Measurements from ENCODE around the gene SUN2.

DNA sequence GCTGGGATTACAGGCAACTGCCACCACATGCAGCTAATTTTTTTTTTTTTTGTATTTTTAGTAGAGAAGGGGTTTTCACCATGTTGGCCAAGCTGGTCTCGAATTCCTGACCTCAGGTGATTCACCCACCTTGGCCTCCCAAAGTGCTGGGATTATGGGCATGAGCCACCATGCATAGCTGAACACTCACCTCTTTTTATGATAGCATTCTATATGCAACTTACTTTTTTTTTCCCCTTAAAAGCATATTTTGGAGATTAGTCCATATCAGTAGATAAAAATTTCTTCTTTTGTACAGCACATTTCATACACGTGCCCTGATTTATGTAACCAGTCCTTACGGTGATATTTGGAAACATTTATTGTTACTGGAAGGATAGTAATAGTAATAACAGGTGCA, 35.4 kb downstream of the SUN2 start:
- TF ChIP-seq, protein P1, sequence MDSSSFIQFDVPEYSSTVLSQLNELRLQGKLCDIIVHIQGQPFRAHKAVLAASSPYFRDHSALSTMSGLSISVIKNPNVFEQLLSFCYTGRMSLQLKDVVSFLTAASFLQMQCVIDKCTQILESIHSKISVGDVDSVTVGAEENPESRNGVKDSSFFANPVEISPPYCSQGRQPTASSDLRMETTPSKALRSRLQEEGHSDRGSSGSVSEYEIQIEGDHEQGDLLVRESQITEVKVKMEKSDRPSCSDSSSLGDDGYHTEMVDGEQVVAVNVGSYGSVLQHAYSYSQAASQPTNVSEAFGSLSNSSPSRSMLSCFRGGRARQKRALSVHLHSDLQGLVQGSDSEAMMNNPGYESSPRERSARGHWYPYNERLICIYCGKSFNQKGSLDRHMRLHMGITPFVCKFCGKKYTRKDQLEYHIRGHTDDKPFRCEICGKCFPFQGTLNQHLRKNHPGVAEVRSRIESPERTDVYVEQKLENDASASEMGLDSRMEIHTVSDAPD (CRISPR knock-in tag; IDR thresholded peaks at IDR 0.05) = no peak
- no peak for TF ChIP-seq HNRNPH1 (optimal IDR thresholded peaks at IDR 0.05; ENCODE audit: low read depth, low read length)
- TF ChIP-seq RFX5 (IDR thresholded peaks at IDR 0.05; ENCODE audit: low read depth, low read length) = no peak
- TF ChIP-seq, protein P2, sequence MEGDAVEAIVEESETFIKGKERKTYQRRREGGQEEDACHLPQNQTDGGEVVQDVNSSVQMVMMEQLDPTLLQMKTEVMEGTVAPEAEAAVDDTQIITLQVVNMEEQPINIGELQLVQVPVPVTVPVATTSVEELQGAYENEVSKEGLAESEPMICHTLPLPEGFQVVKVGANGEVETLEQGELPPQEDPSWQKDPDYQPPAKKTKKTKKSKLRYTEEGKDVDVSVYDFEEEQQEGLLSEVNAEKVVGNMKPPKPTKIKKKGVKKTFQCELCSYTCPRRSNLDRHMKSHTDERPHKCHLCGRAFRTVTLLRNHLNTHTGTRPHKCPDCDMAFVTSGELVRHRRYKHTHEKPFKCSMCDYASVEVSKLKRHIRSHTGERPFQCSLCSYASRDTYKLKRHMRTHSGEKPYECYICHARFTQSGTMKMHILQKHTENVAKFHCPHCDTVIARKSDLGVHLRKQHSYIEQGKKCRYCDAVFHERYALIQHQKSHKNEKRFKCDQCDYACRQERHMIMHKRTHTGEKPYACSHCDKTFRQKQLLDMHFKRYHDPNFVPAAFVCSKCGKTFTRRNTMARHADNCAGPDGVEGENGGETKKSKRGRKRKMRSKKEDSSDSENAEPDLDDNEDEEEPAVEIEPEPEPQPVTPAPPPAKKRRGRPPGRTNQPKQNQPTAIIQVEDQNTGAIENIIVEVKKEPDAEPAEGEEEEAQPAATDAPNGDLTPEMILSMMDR (CRISPR knock-in tag; IDR thresholded peaks at IDR 0.05) = no peak
- TF ChIP-seq XRCC5 (optimal IDR thresholded peaks at IDR 0.05; ENCODE audit: low read length) = no peak
- no peak for TF ChIP-seq ZNF326 (CRISPR knock-in tag; IDR thresholded peaks at IDR 0.05; ENCODE audit: borderline replicate concordance)
- no peak for TF ChIP-seq ZNF879 (CRISPR knock-in tag; IDR thresholded peaks at IDR 0.05)
- TF ChIP-seq, protein P3, sequence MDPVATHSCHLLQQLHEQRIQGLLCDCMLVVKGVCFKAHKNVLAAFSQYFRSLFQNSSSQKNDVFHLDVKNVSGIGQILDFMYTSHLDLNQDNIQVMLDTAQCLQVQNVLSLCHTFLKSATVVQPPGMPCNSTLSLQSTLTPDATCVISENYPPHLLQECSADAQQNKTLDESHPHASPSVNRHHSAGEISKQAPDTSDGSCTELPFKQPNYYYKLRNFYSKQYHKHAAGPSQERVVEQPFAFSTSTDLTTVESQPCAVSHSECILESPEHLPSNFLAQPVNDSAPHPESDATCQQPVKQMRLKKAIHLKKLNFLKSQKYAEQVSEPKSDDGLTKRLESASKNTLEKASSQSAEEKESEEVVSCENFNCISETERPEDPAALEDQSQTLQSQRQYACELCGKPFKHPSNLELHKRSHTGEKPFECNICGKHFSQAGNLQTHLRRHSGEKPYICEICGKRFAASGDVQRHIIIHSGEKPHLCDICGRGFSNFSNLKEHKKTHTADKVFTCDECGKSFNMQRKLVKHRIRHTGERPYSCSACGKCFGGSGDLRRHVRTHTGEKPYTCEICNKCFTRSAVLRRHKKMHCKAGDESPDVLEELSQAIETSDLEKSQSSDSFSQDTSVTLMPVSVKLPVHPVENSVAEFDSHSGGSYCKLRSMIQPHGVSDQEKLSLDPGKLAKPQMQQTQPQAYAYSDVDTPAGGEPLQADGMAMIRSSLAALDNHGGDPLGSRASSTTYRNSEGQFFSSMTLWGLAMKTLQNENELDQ (CRISPR knock-in tag; IDR thresholded peaks at IDR 0.05; ENCODE audit: borderline replicate concordance) = no peak
- TF ChIP-seq, protein P4, sequence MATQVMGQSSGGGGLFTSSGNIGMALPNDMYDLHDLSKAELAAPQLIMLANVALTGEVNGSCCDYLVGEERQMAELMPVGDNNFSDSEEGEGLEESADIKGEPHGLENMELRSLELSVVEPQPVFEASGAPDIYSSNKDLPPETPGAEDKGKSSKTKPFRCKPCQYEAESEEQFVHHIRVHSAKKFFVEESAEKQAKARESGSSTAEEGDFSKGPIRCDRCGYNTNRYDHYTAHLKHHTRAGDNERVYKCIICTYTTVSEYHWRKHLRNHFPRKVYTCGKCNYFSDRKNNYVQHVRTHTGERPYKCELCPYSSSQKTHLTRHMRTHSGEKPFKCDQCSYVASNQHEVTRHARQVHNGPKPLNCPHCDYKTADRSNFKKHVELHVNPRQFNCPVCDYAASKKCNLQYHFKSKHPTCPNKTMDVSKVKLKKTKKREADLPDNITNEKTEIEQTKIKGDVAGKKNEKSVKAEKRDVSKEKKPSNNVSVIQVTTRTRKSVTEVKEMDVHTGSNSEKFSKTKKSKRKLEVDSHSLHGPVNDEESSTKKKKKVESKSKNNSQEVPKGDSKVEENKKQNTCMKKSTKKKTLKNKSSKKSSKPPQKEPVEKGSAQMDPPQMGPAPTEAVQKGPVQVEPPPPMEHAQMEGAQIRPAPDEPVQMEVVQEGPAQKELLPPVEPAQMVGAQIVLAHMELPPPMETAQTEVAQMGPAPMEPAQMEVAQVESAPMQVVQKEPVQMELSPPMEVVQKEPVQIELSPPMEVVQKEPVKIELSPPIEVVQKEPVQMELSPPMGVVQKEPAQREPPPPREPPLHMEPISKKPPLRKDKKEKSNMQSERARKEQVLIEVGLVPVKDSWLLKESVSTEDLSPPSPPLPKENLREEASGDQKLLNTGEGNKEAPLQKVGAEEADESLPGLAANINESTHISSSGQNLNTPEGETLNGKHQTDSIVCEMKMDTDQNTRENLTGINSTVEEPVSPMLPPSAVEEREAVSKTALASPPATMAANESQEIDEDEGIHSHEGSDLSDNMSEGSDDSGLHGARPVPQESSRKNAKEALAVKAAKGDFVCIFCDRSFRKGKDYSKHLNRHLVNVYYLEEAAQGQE (IDR thresholded peaks at IDR 0.05; ENCODE audit: borderline replicate concordance in 1 of 2, low read depth in 1 of 2, low read length in 2 of 2) = no peak
- TF ChIP-seq, protein P5, sequence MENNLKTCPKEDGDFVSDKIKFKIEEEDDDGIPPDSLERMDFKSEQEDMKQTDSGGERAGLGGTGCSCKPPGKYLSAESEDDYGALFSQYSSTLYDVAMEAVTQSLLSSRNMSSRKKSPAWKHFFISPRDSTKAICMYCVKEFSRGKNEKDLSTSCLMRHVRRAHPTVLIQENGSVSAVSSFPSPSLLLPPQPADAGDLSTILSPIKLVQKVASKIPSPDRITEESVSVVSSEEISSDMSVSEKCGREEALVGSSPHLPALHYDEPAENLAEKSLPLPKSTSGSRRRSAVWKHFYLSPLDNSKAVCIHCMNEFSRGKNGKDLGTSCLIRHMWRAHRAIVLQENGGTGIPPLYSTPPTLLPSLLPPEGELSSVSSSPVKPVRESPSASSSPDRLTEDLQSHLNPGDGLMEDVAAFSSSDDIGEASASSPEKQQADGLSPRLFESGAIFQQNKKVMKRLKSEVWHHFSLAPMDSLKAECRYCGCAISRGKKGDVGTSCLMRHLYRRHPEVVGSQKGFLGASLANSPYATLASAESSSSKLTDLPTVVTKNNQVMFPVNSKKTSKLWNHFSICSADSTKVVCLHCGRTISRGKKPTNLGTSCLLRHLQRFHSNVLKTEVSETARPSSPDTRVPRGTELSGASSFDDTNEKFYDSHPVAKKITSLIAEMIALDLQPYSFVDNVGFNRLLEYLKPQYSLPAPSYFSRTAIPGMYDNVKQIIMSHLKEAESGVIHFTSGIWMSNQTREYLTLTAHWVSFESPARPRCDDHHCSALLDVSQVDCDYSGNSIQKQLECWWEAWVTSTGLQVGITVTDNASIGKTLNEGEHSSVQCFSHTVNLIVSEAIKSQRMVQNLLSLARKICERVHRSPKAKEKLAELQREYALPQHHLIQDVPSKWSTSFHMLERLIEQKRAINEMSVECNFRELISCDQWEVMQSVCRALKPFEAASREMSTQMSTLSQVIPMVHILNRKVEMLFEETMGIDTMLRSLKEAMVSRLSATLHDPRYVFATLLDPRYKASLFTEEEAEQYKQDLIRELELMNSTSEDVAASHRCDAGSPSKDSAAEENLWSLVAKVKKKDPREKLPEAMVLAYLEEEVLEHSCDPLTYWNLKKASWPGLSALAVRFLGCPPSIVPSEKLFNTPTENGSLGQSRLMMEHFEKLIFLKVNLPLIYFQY (CRISPR knock-in tag; IDR thresholded peaks at IDR 0.05; ENCODE audit: borderline replicate concordance) = no peak
- TF ChIP-seq, protein P6, sequence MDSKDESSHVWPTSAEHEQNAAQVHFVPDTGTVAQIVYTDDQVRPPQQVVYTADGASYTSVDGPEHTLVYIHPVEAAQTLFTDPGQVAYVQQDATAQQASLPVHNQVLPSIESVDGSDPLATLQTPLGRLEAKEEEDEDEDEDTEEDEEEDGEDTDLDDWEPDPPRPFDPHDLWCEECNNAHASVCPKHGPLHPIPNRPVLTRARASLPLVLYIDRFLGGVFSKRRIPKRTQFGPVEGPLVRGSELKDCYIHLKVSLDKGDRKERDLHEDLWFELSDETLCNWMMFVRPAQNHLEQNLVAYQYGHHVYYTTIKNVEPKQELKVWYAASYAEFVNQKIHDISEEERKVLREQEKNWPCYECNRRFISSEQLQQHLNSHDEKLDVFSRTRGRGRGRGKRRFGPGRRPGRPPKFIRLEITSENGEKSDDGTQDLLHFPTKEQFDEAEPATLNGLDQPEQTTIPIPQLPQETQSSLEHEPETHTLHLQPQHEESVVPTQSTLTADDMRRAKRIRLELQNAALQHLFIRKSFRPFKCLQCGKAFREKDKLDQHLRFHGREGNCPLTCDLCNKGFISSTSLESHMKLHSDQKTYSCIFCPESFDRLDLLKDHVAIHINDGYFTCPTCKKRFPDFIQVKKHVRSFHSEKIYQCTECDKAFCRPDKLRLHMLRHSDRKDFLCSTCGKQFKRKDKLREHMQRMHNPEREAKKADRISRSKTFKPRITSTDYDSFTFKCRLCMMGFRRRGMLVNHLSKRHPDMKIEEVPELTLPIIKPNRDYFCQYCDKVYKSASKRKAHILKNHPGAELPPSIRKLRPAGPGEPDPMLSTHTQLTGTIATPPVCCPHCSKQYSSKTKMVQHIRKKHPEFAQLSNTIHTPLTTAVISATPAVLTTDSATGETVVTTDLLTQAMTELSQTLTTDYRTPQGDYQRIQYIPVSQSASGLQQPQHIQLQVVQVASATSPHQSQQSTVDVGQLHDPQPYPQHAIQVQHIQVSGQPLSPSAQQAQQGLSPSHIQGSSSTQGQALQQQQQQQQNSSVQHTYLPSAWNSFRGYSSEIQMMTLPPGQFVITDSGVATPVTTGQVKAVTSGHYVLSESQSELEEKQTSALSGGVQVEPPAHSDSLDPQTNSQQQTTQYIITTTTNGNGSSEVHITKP (CRISPR knock-in tag; IDR thresholded peaks at IDR 0.05; ENCODE audit: low read depth) = no peak
- no peak for TF ChIP-seq EZH2 (conservative IDR thresholded peaks at IDR 0.05; ENCODE audit: low read depth, low read length)
- no peak for TF ChIP-seq NR3C1 (CRISPR knock-in tag; IDR thresholded peaks at IDR 0.05)

All from HepG2 (cell line).